OCI-LY3 (cell line): ENCODE results near the gene SYS1.

Experiments
- EZH2phosphoT487 ChIP-seq: fragments of 200-600 bp; shearing (Covaris generic); IDR thresholded peaks from 2 replicates; pipeline ENCODE4 v1.6.1; 2018; ENCODE audit warnings: antibody characterized with exemption, mixed run types, low read depth
- TF ChIP-seq, protein P1 (sequence below): fragments of 200-600, 300-600 bp; sonication (generic); IDR thresholded peaks from 2 replicates; pipeline ENCODE4 v1.5.1; 2014; ENCODE audit warnings: antibody characterized with exemption, low read length, low read depth

DNA sequence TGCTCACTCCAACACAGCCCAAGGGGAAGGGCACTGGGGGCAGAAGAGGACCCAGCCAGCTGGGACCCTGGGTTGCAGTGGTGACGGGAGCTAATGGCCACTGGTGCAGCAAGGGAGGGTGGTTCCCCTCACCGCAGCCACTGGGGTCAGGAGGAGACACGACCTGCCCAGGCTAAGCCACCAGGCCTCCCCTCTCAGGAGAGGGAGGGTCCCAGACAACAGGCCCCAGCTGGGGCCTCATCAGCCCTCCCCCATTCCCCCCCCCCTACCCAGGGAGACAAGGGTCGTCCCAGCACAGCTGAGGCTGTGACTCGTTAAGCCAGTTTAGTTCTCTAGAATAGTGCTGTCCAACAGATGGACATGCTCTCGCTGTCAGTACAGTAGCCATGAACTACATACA is 37.6 kb upstream of the SYS1 start:
- TF ChIP-seq, protein P1, sequence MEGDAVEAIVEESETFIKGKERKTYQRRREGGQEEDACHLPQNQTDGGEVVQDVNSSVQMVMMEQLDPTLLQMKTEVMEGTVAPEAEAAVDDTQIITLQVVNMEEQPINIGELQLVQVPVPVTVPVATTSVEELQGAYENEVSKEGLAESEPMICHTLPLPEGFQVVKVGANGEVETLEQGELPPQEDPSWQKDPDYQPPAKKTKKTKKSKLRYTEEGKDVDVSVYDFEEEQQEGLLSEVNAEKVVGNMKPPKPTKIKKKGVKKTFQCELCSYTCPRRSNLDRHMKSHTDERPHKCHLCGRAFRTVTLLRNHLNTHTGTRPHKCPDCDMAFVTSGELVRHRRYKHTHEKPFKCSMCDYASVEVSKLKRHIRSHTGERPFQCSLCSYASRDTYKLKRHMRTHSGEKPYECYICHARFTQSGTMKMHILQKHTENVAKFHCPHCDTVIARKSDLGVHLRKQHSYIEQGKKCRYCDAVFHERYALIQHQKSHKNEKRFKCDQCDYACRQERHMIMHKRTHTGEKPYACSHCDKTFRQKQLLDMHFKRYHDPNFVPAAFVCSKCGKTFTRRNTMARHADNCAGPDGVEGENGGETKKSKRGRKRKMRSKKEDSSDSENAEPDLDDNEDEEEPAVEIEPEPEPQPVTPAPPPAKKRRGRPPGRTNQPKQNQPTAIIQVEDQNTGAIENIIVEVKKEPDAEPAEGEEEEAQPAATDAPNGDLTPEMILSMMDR: no peak
- no peak for TF ChIP-seq EZH2phosphoT487
